Measurements from ENCODE around the gene ITIH4. TPM values are rescaled to one million over a fixed set of nuclear protein-coding genes. Genes with fewer than 3 reads are reported as not detected.

Gene ITIH4
- total RNA-seq, 1 donor from 2014 or later, result 2.8 TPM

DNA sequence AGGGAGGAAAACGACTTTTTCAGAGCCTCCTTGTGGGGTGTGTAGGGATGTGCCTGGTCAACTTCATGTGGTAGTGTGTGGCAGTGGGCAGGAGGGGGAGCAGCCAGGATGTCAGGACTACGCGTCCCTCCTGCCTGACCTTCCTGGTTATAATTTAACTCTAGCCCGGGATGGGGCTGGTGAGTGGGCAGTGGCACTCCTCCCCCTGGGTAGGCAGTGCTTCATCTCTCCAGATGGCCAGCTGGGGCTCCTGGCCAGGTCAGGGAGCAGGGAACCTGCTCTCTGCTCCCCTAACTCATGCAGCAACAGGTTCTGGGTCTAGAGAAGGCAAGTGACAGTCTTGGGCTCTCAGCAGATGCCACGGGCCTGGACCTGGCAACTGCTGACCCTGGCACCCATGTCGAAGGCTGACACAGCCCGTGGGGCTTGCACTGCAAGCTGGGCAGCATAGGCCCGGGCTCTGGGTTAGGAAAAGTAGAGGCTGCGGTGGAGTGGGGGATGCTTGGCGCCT is 2.6 kb downstream of the ITIH4 start:
- H3K9me3 Mint-ChIP-seq (ENCODE audit: unreplicated experiment), result peaks cover 3% of the 10 kb centered on the region
- H3K79me2 ChIP-seq (ENCODE audit: insufficient read depth, low read length), result no peaks in the 10 kb centered on the region
- no peaks in the 10 kb centered on the region for H3K9me3 ChIP-seq (ENCODE audit: insufficient read depth, low read depth, low read length)
- H3K4me1 ChIP-seq (ENCODE audit: insufficient read depth, low read length), result peaks cover 19% of the 10 kb centered on the region
- TF ChIP-seq, protein P1, sequence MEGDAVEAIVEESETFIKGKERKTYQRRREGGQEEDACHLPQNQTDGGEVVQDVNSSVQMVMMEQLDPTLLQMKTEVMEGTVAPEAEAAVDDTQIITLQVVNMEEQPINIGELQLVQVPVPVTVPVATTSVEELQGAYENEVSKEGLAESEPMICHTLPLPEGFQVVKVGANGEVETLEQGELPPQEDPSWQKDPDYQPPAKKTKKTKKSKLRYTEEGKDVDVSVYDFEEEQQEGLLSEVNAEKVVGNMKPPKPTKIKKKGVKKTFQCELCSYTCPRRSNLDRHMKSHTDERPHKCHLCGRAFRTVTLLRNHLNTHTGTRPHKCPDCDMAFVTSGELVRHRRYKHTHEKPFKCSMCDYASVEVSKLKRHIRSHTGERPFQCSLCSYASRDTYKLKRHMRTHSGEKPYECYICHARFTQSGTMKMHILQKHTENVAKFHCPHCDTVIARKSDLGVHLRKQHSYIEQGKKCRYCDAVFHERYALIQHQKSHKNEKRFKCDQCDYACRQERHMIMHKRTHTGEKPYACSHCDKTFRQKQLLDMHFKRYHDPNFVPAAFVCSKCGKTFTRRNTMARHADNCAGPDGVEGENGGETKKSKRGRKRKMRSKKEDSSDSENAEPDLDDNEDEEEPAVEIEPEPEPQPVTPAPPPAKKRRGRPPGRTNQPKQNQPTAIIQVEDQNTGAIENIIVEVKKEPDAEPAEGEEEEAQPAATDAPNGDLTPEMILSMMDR (IDR thresholded peaks at IDR 0.05; ENCODE audit: insufficient read depth, low read depth, low read length), result no peak
- no peak for TF ChIP-seq EZH2 (IDR thresholded peaks at IDR 0.05; ENCODE audit: insufficient read depth, low read length)
- H3K9ac ChIP-seq (ENCODE audit: low read length), result no peak overlapping the region
- DNase-seq (ENCODE audit: low read depth) (no peak), FAIRE-seq (no peak)
- H3K27me3 ChIP-seq (ENCODE audit: insufficient read depth, low read length), result no peaks in the 10 kb centered on the region
- H2AFZ ChIP-seq (ENCODE audit: low read depth, low read length), result no peak overlapping the region
- peaks cover 12% of the 10 kb centered on the region for H3K27me3 Mint-ChIP-seq (ENCODE audit: low read depth, unreplicated experiment)
- no peak overlapping the region for H3K4me3 Mint-ChIP-seq (ENCODE audit: unreplicated experiment)
- peaks cover 4% of the 10 kb centered on the region for H3K36me3 Mint-ChIP-seq (ENCODE audit: low read depth, unreplicated experiment)
- H3K27ac ChIP-seq (ENCODE audit: low read depth, low read length), result no peak overlapping the region
- no peak overlapping the region for H3K4me3 ChIP-seq (ENCODE audit: insufficient read depth, low read depth, low read length)
- peak overlapping the region; percentile 18 for H3K27ac Mint-ChIP-seq (ENCODE audit: unreplicated experiment)
- H3K4me1 Mint-ChIP-seq (ENCODE audit: low read depth, unreplicated experiment), result peaks cover 18% of the 10 kb centered on the region
- H3K36me3 ChIP-seq (ENCODE audit: insufficient read depth, low read length), result no peaks in the 10 kb centered on the region
- H4K20me1 ChIP-seq (ENCODE audit: insufficient read depth, low read length), result peaks cover 10% of the 10 kb centered on the region
- H3K4me2 ChIP-seq (ENCODE audit: low read length), result no peak overlapping the region

DNA sequence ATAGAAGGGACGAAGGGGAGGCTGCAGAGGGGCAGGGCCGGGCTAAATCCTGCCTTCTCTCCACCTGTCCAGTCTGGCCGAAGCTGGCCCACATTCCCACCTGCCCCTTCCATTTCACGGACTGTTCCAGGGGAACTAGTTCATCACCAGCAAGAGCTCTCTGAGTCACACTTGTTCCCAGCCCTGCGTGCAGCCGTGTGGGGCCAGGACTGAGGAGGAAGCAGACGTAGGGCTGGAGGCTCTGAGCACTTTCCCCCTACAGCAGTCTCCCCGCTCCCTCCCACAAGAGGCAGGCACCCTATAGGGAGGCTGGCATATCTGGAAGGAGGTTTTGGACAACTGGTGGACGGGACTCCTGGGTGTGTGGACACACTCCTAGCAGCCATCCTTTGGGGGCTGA is 3.0 kb downstream of the ITIH4 start:
- no peak overlapping the region for H3K4me3 Mint-ChIP-seq (ENCODE audit: unreplicated experiment)
- peak overlapping the region; percentile 18 for H3K27ac Mint-ChIP-seq (ENCODE audit: unreplicated experiment)
- Histone ChIP-seq H3K36me3 (ENCODE audit: insufficient read depth, low read length) (no peaks in the 10 kb centered on the region), H3K4me1 (ENCODE audit: insufficient read depth, low read length) (peaks cover 19% of the 10 kb centered on the region), H2AFZ (ENCODE audit: low read depth, low read length) (no peak overlapping the region), H4K20me1 (ENCODE audit: insufficient read depth, low read length) (peaks cover 9% of the 10 kb centered on the region), H3K4me3 (ENCODE audit: insufficient read depth, low read depth, low read length) (no peak overlapping the region), H3K27me3 (ENCODE audit: insufficient read depth, low read length) (no peaks in the 10 kb centered on the region), H3K27ac (ENCODE audit: low read depth, low read length) (no peak overlapping the region), H3K4me2 (ENCODE audit: low read length) (no peak overlapping the region), H3K9me3 (ENCODE audit: insufficient read depth, low read depth, low read length) (no peaks in the 10 kb centered on the region), H3K79me2 (ENCODE audit: insufficient read depth, low read length) (no peaks in the 10 kb centered on the region), H3K9ac (ENCODE audit: low read length) (no peak overlapping the region)
- FAIRE-seq, result no peak
- TF ChIP-seq, protein P1 (IDR thresholded peaks at IDR 0.05; ENCODE audit: insufficient read depth, low read depth, low read length), result no peak
- TF ChIP-seq EZH2 (IDR thresholded peaks at IDR 0.05; ENCODE audit: insufficient read depth, low read length), result no peak
- peaks cover 4% of the 10 kb centered on the region for H3K36me3 Mint-ChIP-seq (ENCODE audit: low read depth, unreplicated experiment)
- peaks cover 3% of the 10 kb centered on the region for H3K9me3 Mint-ChIP-seq (ENCODE audit: unreplicated experiment)
- H3K27me3 Mint-ChIP-seq (ENCODE audit: low read depth, unreplicated experiment), result peaks cover 12% of the 10 kb centered on the region
- peaks cover 18% of the 10 kb centered on the region for H3K4me1 Mint-ChIP-seq (ENCODE audit: low read depth, unreplicated experiment)
- peak; percentile 14 for DNase-seq (ENCODE audit: low read depth)

DNA sequence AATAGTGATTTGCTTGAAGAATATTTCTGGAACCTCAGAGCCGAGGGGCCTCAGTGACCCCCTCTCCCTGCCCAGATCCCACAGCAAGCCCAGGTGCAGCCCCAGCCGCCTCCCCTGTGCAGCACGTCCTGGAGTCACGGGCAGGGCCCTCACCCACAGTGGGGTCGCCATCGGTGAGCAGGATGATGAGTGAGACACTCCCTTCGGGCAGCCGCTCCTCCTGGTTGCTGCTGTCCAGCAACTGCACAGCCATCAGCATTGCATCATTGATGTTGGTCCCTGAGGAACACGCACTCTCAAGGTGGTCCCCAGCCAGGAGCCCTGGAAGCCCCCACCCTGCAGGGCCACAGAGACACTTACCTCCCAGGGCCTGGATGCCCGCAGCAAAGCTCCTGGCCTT is 6.4 kb downstream of the ITIH4 start:
- TF ChIP-seq EZH2 (IDR thresholded peaks at IDR 0.05; ENCODE audit: insufficient read depth, low read length), result no peak
- TF ChIP-seq, protein P1 (IDR thresholded peaks at IDR 0.05; ENCODE audit: insufficient read depth, low read depth, low read length), result no peak
- no peak overlapping the region for H3K4me3 ChIP-seq (ENCODE audit: insufficient read depth, low read depth, low read length)
- H3K9ac ChIP-seq (ENCODE audit: low read length), result no peak overlapping the region
- DNase-seq (ENCODE audit: low read depth) (no peak), FAIRE-seq (no peak)
- H2AFZ ChIP-seq (ENCODE audit: low read depth, low read length), result no peak overlapping the region
- H3K79me2 ChIP-seq (ENCODE audit: insufficient read depth, low read length), result no peaks in the 10 kb centered on the region
- H3K27me3 ChIP-seq (ENCODE audit: insufficient read depth, low read length), result no peaks in the 10 kb centered on the region
- H3K9me3 ChIP-seq (ENCODE audit: insufficient read depth, low read depth, low read length), result no peaks in the 10 kb centered on the region
- H3K27ac ChIP-seq (ENCODE audit: low read depth, low read length), result no peak overlapping the region
- Mint-ChIP-seq H3K36me3 (ENCODE audit: low read depth, unreplicated experiment) (peaks cover 4% of the 10 kb centered on the region), H3K27me3 (ENCODE audit: low read depth, unreplicated experiment) (peaks cover 15% of the 10 kb centered on the region), H3K4me1 (ENCODE audit: low read depth, unreplicated experiment) (peaks cover 4% of the 10 kb centered on the region), H3K9me3 (ENCODE audit: unreplicated experiment) (peaks cover 3% of the 10 kb centered on the region), H3K27ac (ENCODE audit: unreplicated experiment) (no peak overlapping the region), H3K4me3 (ENCODE audit: unreplicated experiment) (no peak overlapping the region)
- peaks cover 2% of the 10 kb centered on the region for H3K4me1 ChIP-seq (ENCODE audit: insufficient read depth, low read length)
- no peak overlapping the region for H3K4me2 ChIP-seq (ENCODE audit: low read length)
- H3K36me3 ChIP-seq (ENCODE audit: insufficient read depth, low read length), result no peaks in the 10 kb centered on the region
- H4K20me1 ChIP-seq (ENCODE audit: insufficient read depth, low read length), result no peaks in the 10 kb centered on the region

Data from astrocyte (in vitro differentiated cells and primary cell).